IPS DF 6.9 (cell line): Measurements from ENCODE around the gene EHMT1.
A peak's percentile ranks its signal among the peaks of the same experiment; 100 is the strongest.
"Not testable (repeated sequence)": the region's sequence is repeated elsewhere in the genome, so short reads cannot be mapped to it uniquely, and the experiment has no call there.

Experiments used
- DNase-seq: peaks from one replicate; pipeline ENCODE4 v3.0.0-alpha.2; 2013; ENCODE audit warnings: low read depth, low spot score
- H3K27ac ChIP-seq: one replicate; pipeline ENCODE4 v1.5.1; 2013; ENCODE audit warnings: low read length, control low read depth
- H3K27me3 ChIP-seq: 2 replicates; pipeline ENCODE4 v1.6.1; 2013; ENCODE audit warnings: mild to moderate bottlenecking, low read length; ENCODE audit not compliant: control insufficient read depth, insufficient read depth
- H3K36me3 ChIP-seq: 2 replicates; pipeline ENCODE4 v1.6.1; 2013; ENCODE audit warnings: low read length; ENCODE audit not compliant: control insufficient read depth, insufficient read depth
- H3K4me1 ChIP-seq: 2 replicates; pipeline ENCODE4 v1.6.1; 2013; ENCODE audit warnings: low read length; ENCODE audit not compliant: control insufficient read depth, insufficient read depth
- H3K4me3 ChIP-seq: 2 replicates; pipeline ENCODE4 v1.5.1; 2013; ENCODE audit warnings: mild to moderate bottlenecking, low read length
- H3K9me3 ChIP-seq: 2 replicates; pipeline ENCODE4 v1.6.1; 2013; ENCODE audit warnings: low read length, inconsistent platforms; ENCODE audit not compliant: control insufficient read depth, insufficient read depth
- WGBS: extraction: QIAGEN DNeasy Blood & Tissue Kit; methylation state at CpG from one replicate; pipeline ENCODE4 v1.1.7; 2013; ENCODE audit warnings: mixed read lengths, missing lambda C conversion rate; ENCODE audit not compliant: insufficient read length, insufficient coverage; 5-methylcytosine and 5-hydroxymethylcytosine counted together

Gene EHMT1

GRCh38 chr9:137615387-137615871 is 3.4 kb upstream of the EHMT1 start:
- Histone ChIP-seq H3K4me1 (peaks cover 2% of the 10 kb centered on the region; the same call in 1 of the 2 replicates), H3K9me3 (no peaks in the 10 kb centered on the region), H3K27me3 (no peaks in the 10 kb centered on the region), H3K27ac (no peak overlapping the region), H3K36me3 (peaks cover 19% of the 10 kb centered on the region), H3K4me3 (no peak overlapping the region)
- WGBS, result no CpG with 5 or more reads among the region's 19 CpGs
- no peak for DNase-seq

- H3K36me3 ChIP-seq, result peaks cover 17% of the 10 kb centered on the region
- DNase-seq, result no peak
- no peak overlapping the region for H3K27ac ChIP-seq
- H3K4me3 ChIP-seq, result peak overlapping the region; percentile 67
- peaks cover 2% of the 10 kb centered on the region; the same call in 1 of the 2 replicates for H3K4me1 ChIP-seq
- H3K27me3 ChIP-seq, result no peaks in the 10 kb centered on the region
- no peaks in the 10 kb centered on the region for H3K9me3 ChIP-seq
- no CpG with 5 or more reads among the region's 58 CpGs for WGBS
Observed at GRCh38 chr9:137619240-137620047, 639 bp downstream of the EHMT1 start.

GRCh38 chr9:137620048-137620405 is 1.2 kb downstream of the EHMT1 start:
- Histone ChIP-seq H3K27ac (no peak overlapping the region), H3K36me3 (peaks cover 13% of the 10 kb centered on the region), H3K4me3 (no peak overlapping the region; the same call in 1 of the 2 replicates), H3K27me3 (no peaks in the 10 kb centered on the region), H3K9me3 (no peaks in the 10 kb centered on the region), H3K4me1 (peaks cover 2% of the 10 kb centered on the region; the same call in 1 of the 2 replicates)
- no CpG with 5 or more reads among the region's 4 CpGs for WGBS
- no peak for DNase-seq

- H3K36me3 ChIP-seq, result peaks cover 7% of the 10 kb centered on the region
- no CpG with 5 or more reads among the region's 7 CpGs for WGBS
- H3K27ac ChIP-seq, result no peak overlapping the region
- no peak for DNase-seq
- H3K9me3 ChIP-seq, result no peaks in the 10 kb centered on the region
- H3K27me3 ChIP-seq, result no peaks in the 10 kb centered on the region
- H3K4me1 ChIP-seq, result peaks cover 2% of the 10 kb centered on the region; the same call in 1 of the 2 replicates
- no peak overlapping the region for H3K4me3 ChIP-seq
Observed at GRCh38 chr9:137620581-137620980, 1.8 kb downstream of the EHMT1 start.

GRCh38 chr9:137621131-137621757 is 2.4 kb downstream of the EHMT1 start:
- Histone ChIP-seq H3K27me3 (no peaks in the 10 kb centered on the region), H3K27ac (no peak overlapping the region), H3K36me3 (peaks cover 5% of the 10 kb centered on the region; the same call in 1 of the 2 replicates), H3K4me3 (no peak overlapping the region), H3K9me3 (no peaks in the 10 kb centered on the region), H3K4me1 (peaks cover 2% of the 10 kb centered on the region; the same call in 1 of the 2 replicates)
- DNase-seq, result no peak
- no CpG with 5 or more reads among the region's 6 CpGs for WGBS

GRCh38 chr9:137622211-137622610 is 3.4 kb downstream of the EHMT1 start:
- H3K36me3 ChIP-seq, result not testable (repeated sequence)

GRCh38 chr9:137626464-137626863 is 7.7 kb downstream of the EHMT1 start:
- H3K4me1 ChIP-seq, result peaks cover 1% of the 10 kb centered on the region; the same call in 1 of the 2 replicates
- H3K27ac ChIP-seq, result no peak overlapping the region
- no peaks in the 10 kb centered on the region for H3K36me3 ChIP-seq
- no peaks in the 10 kb centered on the region for H3K27me3 ChIP-seq
- no peak for DNase-seq
- H3K9me3 ChIP-seq, result no peaks in the 10 kb centered on the region
- no peak overlapping the region for H3K4me3 ChIP-seq
- no CpG with 5 or more reads among the region's 4 CpGs for WGBS

More at GRCh38 chr9:137622211-137622610, 3.4 kb downstream of the EHMT1 start:
- H3K9me3 ChIP-seq, DNase-seq, H3K27ac ChIP-seq, H3K4me3 ChIP-seq, H3K4me1 ChIP-seq, H3K27me3 ChIP-seq: not testable (repeated sequence)
- no CpG with 5 or more reads among the region's 8 CpGs for WGBS

- WGBS, result no CpG with 5 or more reads among the region's 14 CpGs
- H3K4me3 ChIP-seq, H3K27me3 ChIP-seq, H3K27ac ChIP-seq, H3K4me1 ChIP-seq, H3K36me3 ChIP-seq, DNase-seq, H3K9me3 ChIP-seq: not testable (repeated sequence)
Observed at GRCh38 chr9:137627406-137627805, 8.6 kb downstream of the EHMT1 start.

GRCh38 chr9:137630126-137630525 is 11.3 kb downstream of the EHMT1 start:
- Histone ChIP-seq H3K36me3 (no peaks in the 10 kb centered on the region), H3K9me3 (no peaks in the 10 kb centered on the region), H3K4me3 (no peak overlapping the region), H3K27ac (no peak overlapping the region), H3K27me3 (no peaks in the 10 kb centered on the region), H3K4me1 (peaks cover 1% of the 10 kb centered on the region; the same call in 1 of the 2 replicates)
- no CpG with 5 or more reads among the region's 1 CpG for WGBS
- DNase-seq, result no peak

GRCh38 chr9:137630679-137631078 is 11.9 kb downstream of the EHMT1 start:
- H3K27me3 ChIP-seq, result no peaks in the 10 kb centered on the region
- no peaks in the 10 kb centered on the region for H3K36me3 ChIP-seq
- no peaks in the 10 kb centered on the region for H3K9me3 ChIP-seq
- DNase-seq, result no peak
- H3K27ac ChIP-seq, result no peak overlapping the region
- peaks cover 1% of the 10 kb centered on the region; the same call in 1 of the 2 replicates for H3K4me1 ChIP-seq
- no peak overlapping the region for H3K4me3 ChIP-seq
- WGBS, result no CpG with 5 or more reads among the region's 4 CpGs
